SK-N-SH (cell line): ENCODE results near the gene ZNF765. TPM values are rescaled to one million over a fixed set of nuclear protein-coding genes. Genes with fewer than 3 reads are reported as not detected.

Experiments used
- CTCF ChIA-PET: fragments of 300-600, 350-600 bp; formaldehyde crosslinking; extraction: SDS; loops from one replicate; lab custom pipeline; 2021; lab: Yijun Ruan, JAX
- POLR2A ChIA-PET: fragments of 350-600 bp; sonication (Branson Sonifier 250); formaldehyde crosslinking; extraction: SDS; loops from one replicate; lab custom pipeline; 2020; ENCODE audit warnings: antibody characterized with exemption, inconsistent platforms; lab: Yijun Ruan, JAX
- DNase-seq: peaks from one replicate; pipeline ENCODE4 v3.0.0; 2012
- H2AFZ ChIP-seq: fragments of 200-600 bp; sonication (generic); 2 replicates; pipeline ENCODE4 v1.8.1; 2016; ENCODE audit warnings: antibody characterized with exemption, mild to moderate bottlenecking, low read depth
- H3F3A ChIP-seq: fragments of 200-600 bp; sonication (generic); replicated peaks from 2 replicates; pipeline ENCODE3; 2016; ENCODE audit warnings: antibody characterized with exemption, mild to moderate bottlenecking; ENCODE audit not compliant: insufficient read depth
- H3K27ac ChIP-seq, 2 experiments: fragments of 200-500 bp in 1 of 2; fragments of 200-600 bp in 1 of 2; sonication (Bioruptor generic) in 1 of 2; sonication (generic), shearing (Covaris generic) in 1 of 2; 2 replicates each; pipeline versions ENCODE4 v1.5.1 to v1.6.1; 2014 to 2016; ENCODE audit warnings: low read depth in 2 of 2, inconsistent platforms in 1 of 2, low read length in 1 of 2, mild to moderate bottlenecking in 1 of 2, mixed read lengths in 1 of 2
- H3K27me3 ChIP-seq: fragments of 200-600 bp; sonication (generic), shearing (Covaris generic); 2 replicates; pipeline ENCODE4 v1.6.1; 2016; ENCODE audit warnings: mixed run types; ENCODE audit not compliant: insufficient read depth
- H3K36me3 ChIP-seq, 2 experiments: fragments of 200-500 bp in 1 of 2; fragments of 200-600 bp in 1 of 2; sonication (Bioruptor generic) in 1 of 2; sonication (generic) in 1 of 2; replicated peaks in 1 of 2; 2 replicates each; pipeline versions ENCODE3 to v1.5.1; 2014 to 2016; ENCODE audit warnings: low read length in 1 of 2, mild to moderate bottlenecking in 1 of 2; ENCODE audit not compliant: insufficient read depth in 2 of 2, control insufficient read depth in 1 of 2
- H3K4me1 ChIP-seq, 2 experiments: fragments of 200-500 bp in 1 of 2; fragments of 200-600 bp in 1 of 2; sonication (Bioruptor generic) in 1 of 2; sonication (generic), shearing (Covaris generic) in 1 of 2; 2 replicates each; pipeline versions ENCODE4 v1.5.1 to v1.6.1; 2014 to 2016; ENCODE audit warnings: low read depth in 1 of 2, low read length in 1 of 2, mixed run types in 1 of 2; ENCODE audit not compliant: insufficient read depth in 2 of 2, control insufficient read depth in 1 of 2
- H3K4me2 ChIP-seq: fragments of 200-600 bp; sonication (generic), shearing (Covaris generic); 2 replicates; pipeline ENCODE4 v1.6.1; 2017; ENCODE audit warnings: mixed run types
- H3K4me3 ChIP-seq, 2 experiments: fragments of 200-500 bp in 1 of 2; fragments of 200-600 bp in 1 of 2; sonication (Bioruptor generic) in 1 of 2; sonication (generic), shearing (Covaris generic) in 1 of 2; 2 replicates each; pipeline versions ENCODE4 v1.5.1 to v1.8.1; 2014 to 2016; ENCODE audit warnings: low read depth in 2 of 2, inconsistent platforms in 1 of 2, low read length in 1 of 2, mild to moderate bottlenecking in 1 of 2, mixed read lengths in 1 of 2, moderate library complexity in 1 of 2
- H3K79me2 ChIP-seq: fragments of 200-600 bp; sonication (generic); 2 replicates; pipeline ENCODE4 v1.8.1; 2017; ENCODE audit warnings: mild to moderate bottlenecking; ENCODE audit not compliant: insufficient read depth
- H3K9ac ChIP-seq: fragments of 200-600 bp; sonication (generic); 2 replicates; pipeline ENCODE4 v1.6.1; 2017; ENCODE audit warnings: mixed run types
- H3K9me2 ChIP-seq: fragments of 200-600 bp; sonication (generic); 2 replicates; pipeline ENCODE4 v1.6.1; 2017; ENCODE audit warnings: mixed run types
- H3K9me3 ChIP-seq: fragments of 200-600 bp; sonication (generic); 2 replicates; pipeline ENCODE4 v1.6.1; 2017; ENCODE audit warnings: mixed run types, mild to moderate bottlenecking, moderate library complexity
- H4K20me1 ChIP-seq: fragments of 200-600 bp; sonication (generic); 2 replicates; pipeline ENCODE4 v1.6.1; 2017; ENCODE audit warnings: mild to moderate bottlenecking, mixed run types; ENCODE audit not compliant: insufficient read depth
- CTCF ChIP-seq: fragments of 200-600 bp; sonication (generic); IDR thresholded peaks from 2 replicates; pipeline ENCODE4 v1.6.1; 2017; ENCODE audit warnings: antibody characterized with exemption, mild to moderate bottlenecking, moderate library complexity
- FOSL2 ChIP-seq: IDR thresholded peaks from 2 replicates; pipeline ENCODE4 v1.4.0; 2012; ENCODE audit warnings: low read depth, mild to moderate bottlenecking, moderate library complexity, borderline replicate concordance
- MAX ChIP-seq: IDR thresholded peaks from 2 replicates; pipeline ENCODE4 v1.4.0; 2012; ENCODE audit warnings: low read depth
- NRF1 ChIP-seq: IDR thresholded peaks from 2 replicates; pipeline ENCODE4 v1.6.1; 2012; ENCODE audit warnings: low read depth, mild to moderate bottlenecking, low read length
- POLR2AphosphoS5 ChIP-seq: IDR thresholded peaks from 2 replicates; pipeline ENCODE4 v1.6.1; 2012; ENCODE audit warnings: low read depth, low read length
- RAD21 ChIP-seq: IDR thresholded peaks from 2 replicates; pipeline ENCODE4 v1.6.1; 2012; ENCODE audit warnings: mild to moderate bottlenecking, low read length
- RCOR1 ChIP-seq: fragments of 150-350 bp; IDR thresholded peaks from 2 replicates; pipeline ENCODE4 v1.6.1; 2017; ENCODE audit warnings: antibody characterized with exemption, low read length
- RFX5 ChIP-seq: IDR thresholded peaks from 2 replicates; pipeline ENCODE4 v1.6.1; 2012; ENCODE audit warnings: mild to moderate bottlenecking, improper control_type of control experiment, low read length
- TEAD4 ChIP-seq: IDR thresholded peaks from 2 replicates; pipeline ENCODE4 v1.4.0; 2012; ENCODE audit warnings: mild to moderate bottlenecking, borderline replicate concordance; ENCODE audit not compliant: insufficient read depth
- USF2 ChIP-seq: fragments of 150-350 bp; IDR thresholded peaks from 2 replicates; pipeline ENCODE4 v1.6.1; 2017; ENCODE audit warnings: antibody characterized with exemption, low read length, low read depth, borderline replicate concordance
- WGBS: methylation state at CpG from one replicate; pipeline ENCODE4 v1.1.6; 2017; ENCODE audit warnings: low lambda C conversion rate; 5-methylcytosine and 5-hydroxymethylcytosine counted together
- polyA plus RNA-seq, 3 experiments: library from polyadenylated mRNA; depleted of rRNA; stranded (reverse); fragments of >200 nt; gene quantifications; 2 replicates each; pipeline ENCODE4 v1.2.3, GENCODE V29; 2012

Gene ZNF765
- polyA plus RNA-seq, 1 of the 3 experiments (the other 2 are of a cell fraction): 2.3 TPM

DNA sequence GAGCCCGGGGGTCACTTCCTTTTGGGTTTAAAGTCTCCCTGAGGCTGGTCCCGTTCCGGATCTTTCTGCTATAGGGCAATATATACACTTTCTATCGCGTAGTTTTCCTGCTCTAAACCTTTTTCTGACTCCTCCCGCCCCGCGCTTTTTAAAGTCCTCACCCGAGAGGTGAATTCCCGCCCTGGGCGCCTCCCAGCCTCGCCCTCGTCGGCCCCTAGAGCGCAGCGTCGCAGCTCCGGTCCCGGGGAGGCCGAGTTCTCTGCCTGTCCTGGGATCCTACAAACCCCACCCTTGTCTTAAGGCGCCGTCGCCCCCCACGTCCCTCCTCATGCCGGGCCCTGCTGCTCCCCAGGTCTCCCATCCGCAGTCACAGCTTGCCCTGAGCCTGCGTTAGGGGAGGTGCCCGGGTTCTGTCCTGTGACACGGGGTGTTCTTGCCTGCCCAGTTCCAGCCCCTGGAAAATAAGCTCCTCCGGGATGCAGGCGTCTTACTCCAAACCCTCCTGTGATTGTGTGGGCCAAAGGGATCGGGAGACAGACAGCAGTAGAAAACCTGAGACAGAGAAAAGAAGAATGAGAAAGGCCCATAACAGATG lies 29.0 kb upstream of the ZNF765 start (continued):
- TF ChIP-seq CTCF (no peak), POLR2AphosphoS5 (no peak), MAX (peak; percentile 12; the same call in 1 of the 2 replicates), RCOR1 (no peak), FOSL2 (no peak)

GRCh38 chr19:53372196-53372595 lies 22.8 kb upstream of the ZNF765 start:
- Histone ChIP-seq H3K27me3 (no peaks in the 10 kb centered on the region), H3K4me1 (no peaks in the 10 kb centered on the region), H3K27ac (no peak overlapping the region), H4K20me1 (no peaks in the 10 kb centered on the region), H3K4me3 (no peak overlapping the region), H3K36me3 (peaks cover 0 to 31% of the 10 kb centered on the region in 2 experiments), H3K9me3 (no peaks in the 10 kb centered on the region), H3K9ac (no peak overlapping the region), H3K79me2 (no peaks in the 10 kb centered on the region), H3F3A (no peaks in the 10 kb centered on the region), H2AFZ (no peak overlapping the region), H3K9me2 (no peaks in the 10 kb centered on the region), H3K4me2 (no peak overlapping the region)
- ChIA-PET POLR2A (no interaction called here), CTCF (interaction anchor here (1.3 kb wide), 1 partner anchor 374 kb away, joined by 3 read pairs; no protein-coding TSS in a partner anchor)
- no peak for TF ChIP-seq RFX5
- TF ChIP-seq TEAD4: no peak
- no peak for TF ChIP-seq RAD21
- no peak for DNase-seq
- 78% methylated on average over 3 of the region's 4 CpGs for WGBS

DNA sequence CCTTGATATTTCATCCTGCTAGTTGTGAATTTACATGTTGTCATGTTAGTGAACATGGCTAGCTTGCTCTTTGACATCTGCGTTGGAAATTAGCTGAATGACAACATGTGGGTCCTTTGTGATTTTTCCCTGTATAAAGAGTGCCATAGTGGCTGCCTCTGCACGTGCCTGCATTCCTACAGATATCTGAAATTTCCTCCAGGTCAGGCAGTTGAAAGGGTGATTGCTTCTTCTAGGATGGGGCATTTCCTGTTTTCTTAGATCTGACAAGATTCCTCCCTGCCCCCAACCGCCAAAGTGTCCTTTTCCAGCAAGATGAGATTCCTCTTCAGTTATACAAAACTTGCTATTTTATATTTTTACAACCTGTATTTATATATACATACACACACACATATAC lies 20.7 kb upstream of the ZNF765 start:
- DNase-seq: no peak
- no peaks in the 10 kb centered on the region for H3K4me1 ChIP-seq
- H3K9me3 ChIP-seq: no peaks in the 10 kb centered on the region
- H3F3A ChIP-seq: no peaks in the 10 kb centered on the region
- H4K20me1 ChIP-seq: no peaks in the 10 kb centered on the region
- ChIA-PET POLR2A (no interaction called here), CTCF (no interaction called here)
- no peak overlapping the region for H3K4me3 ChIP-seq
- WGBS: 72% methylated on average over 3 of the region's 3 CpGs
- H3K9ac ChIP-seq: no peak overlapping the region
- no peaks in the 10 kb centered on the region for H3K9me2 ChIP-seq
- TF ChIP-seq NRF1 (no peak), USF2 (no peak)
- H3K4me2 ChIP-seq: no peak overlapping the region
- peaks cover 0 to 39% of the 10 kb centered on the region in 2 experiments for H3K36me3 ChIP-seq
- H3K27me3 ChIP-seq: no peaks in the 10 kb centered on the region
- H3K79me2 ChIP-seq: no peaks in the 10 kb centered on the region
- no peak overlapping the region for H3K27ac ChIP-seq
- no peak overlapping the region for H2AFZ ChIP-seq
